Neuronal stem cell (in vitro differentiated cells): ENCODE data around the gene QPRT.
A peak's percentile ranks its signal among the peaks of the same experiment; 100 is the strongest.

Source experiments
- DNase-seq: peaks from one replicate; pipeline ENCODE4 v3.0.0-alpha.2; 2013; ENCODE audit warnings: low spot score
- H2AFZ ChIP-seq: one replicate; pipeline ENCODE4 v1.6.1; 2013; ENCODE audit warnings: mild to moderate bottlenecking, low read length, inconsistent platforms
- H2AK5ac ChIP-seq: 2 replicates; pipeline ENCODE4 v1.6.1; 2013; ENCODE audit warnings: low read depth, mild to moderate bottlenecking, inconsistent platforms, low read length, moderate library complexity, mixed read lengths
- H2BK120ac ChIP-seq: 2 replicates; pipeline ENCODE4 v1.6.1; 2013; ENCODE audit warnings: low read depth, mild to moderate bottlenecking, inconsistent platforms, low read length, moderate library complexity, mixed read lengths
- H2BK12ac ChIP-seq: one replicate; pipeline ENCODE4 v1.6.1; 2013; ENCODE audit warnings: low read length, inconsistent platforms
- H2BK15ac ChIP-seq: 2 replicates; pipeline ENCODE4 v1.6.1; 2013; ENCODE audit warnings: mild to moderate bottlenecking, low read length, inconsistent platforms, mixed read lengths
- H2BK5ac ChIP-seq: one replicate; pipeline ENCODE4 v1.6.1; 2013; ENCODE audit warnings: inconsistent platforms, mild to moderate bottlenecking, low read length, moderate library complexity
- H3K14ac ChIP-seq: one replicate; pipeline ENCODE4 v1.6.1; 2013; ENCODE audit warnings: low read length, inconsistent platforms
- H3K18ac ChIP-seq: 2 replicates; pipeline ENCODE4 v1.6.1; 2013; ENCODE audit warnings: low read length, inconsistent platforms
- H3K23ac ChIP-seq: 2 replicates; pipeline ENCODE4 v1.6.1; 2013; ENCODE audit warnings: low read depth, mild to moderate bottlenecking, mixed read lengths, low read length, inconsistent platforms; ENCODE audit not compliant: poor library complexity
- H3K27ac ChIP-seq: replicated peaks from 3 replicates; pipeline ENCODE4 v1.5.1; 2013; ENCODE audit warnings: low read length, inconsistent platforms
- H3K27me3 ChIP-seq, 3 experiments: 2 replicates each; pipeline ENCODE4 v1.6.1; 2013; ENCODE audit warnings: low read length in 3 of 3, mild to moderate bottlenecking in 2 of 3, inconsistent platforms in 1 of 3, low read depth in 1 of 3, mixed read lengths in 1 of 3, moderate library complexity in 1 of 3; ENCODE audit not compliant: control insufficient read depth in 3 of 3, insufficient read depth in 3 of 3
- H3K36me3 ChIP-seq, 2 donors: replicated peaks in 1 of 2; 2 replicates each; pipeline ENCODE4 v1.6.1; 2013; ENCODE audit warnings: low read length in 2 of 2; ENCODE audit not compliant: control insufficient read depth in 2 of 2, insufficient read depth in 2 of 2
- H3K4ac ChIP-seq: 2 replicates; pipeline ENCODE4 v1.6.1; 2013; ENCODE audit warnings: inconsistent platforms, mild to moderate bottlenecking, low read length, moderate library complexity
- H3K4me1 ChIP-seq, 2 donors: 1 replicate in 1 of 2; 2 replicates in 1 of 2; pipeline ENCODE4 v1.6.1; 2013; ENCODE audit warnings: low read length in 2 of 2, low read depth in 1 of 2; ENCODE audit not compliant: control insufficient read depth in 2 of 2, insufficient read depth in 1 of 2
- H3K4me2 ChIP-seq: one replicate; pipeline ENCODE4 v1.6.1; 2013; ENCODE audit warnings: mild to moderate bottlenecking, low read length, inconsistent platforms; ENCODE audit not compliant: insufficient read depth, poor library complexity, severe bottlenecking
- H3K4me3 ChIP-seq, 2 donors: 2 replicates each; pipeline ENCODE4 v1.5.1; 2013; ENCODE audit warnings: low read length in 2 of 2, mild to moderate bottlenecking in 2 of 2, inconsistent platforms in 1 of 2, moderate library complexity in 1 of 2
- H3K79me1 ChIP-seq: one replicate; pipeline ENCODE4 v1.6.1; 2013; ENCODE audit warnings: low read depth, mild to moderate bottlenecking, inconsistent platforms, low read length, moderate library complexity
- H3K9ac ChIP-seq: one replicate; pipeline ENCODE4 v1.6.1; 2013; ENCODE audit warnings: mild to moderate bottlenecking, low read depth, low read length, inconsistent platforms; ENCODE audit not compliant: poor library complexity
- H3K9me3 ChIP-seq, 2 donors: replicated peaks in 1 of 2; 2 replicates each; pipeline versions ENCODE3 to v1.6.1; 2013; ENCODE audit warnings: low read length in 2 of 2, mild to moderate bottlenecking in 2 of 2, inconsistent platforms in 1 of 2, low read depth in 1 of 2, mixed read lengths in 1 of 2, moderate library complexity in 1 of 2; ENCODE audit not compliant: control insufficient read depth in 2 of 2, insufficient read depth in 1 of 2
- H4K8ac ChIP-seq: one replicate; pipeline ENCODE4 v1.6.1; 2013; ENCODE audit warnings: low read depth, mild to moderate bottlenecking, inconsistent platforms, low read length, moderate library complexity
- H4K91ac ChIP-seq: one replicate; pipeline ENCODE4 v1.6.1; 2013; ENCODE audit warnings: low read length, low read depth, mild to moderate bottlenecking, inconsistent platforms; ENCODE audit not compliant: poor library complexity
- whole genome bisulfite sequencing, 2 donors: extraction: QIAGEN DNeasy Blood & Tissue Kit; methylation state at CpG; one replicate each; pipeline ENCODE4 v1.1.7; 2013; ENCODE audit warnings: missing lambda C conversion rate in 2 of 2, mixed read lengths in 1 of 2; ENCODE audit not compliant: insufficient read length in 2 of 2, insufficient replicate concordance in 1 of 2; ENCODE audit errors: extremely low coverage in 2 of 2; 5-methylcytosine and 5-hydroxymethylcytosine counted together

The QPRT gene

GRCh38 chr16:29644338-29644857 is 34.6 kb upstream of the QPRT start:
- no peak overlapping the region for H4K8ac ChIP-seq
- no peak overlapping the region for H3K23ac ChIP-seq
- H2AK5ac ChIP-seq: no peak overlapping the region
- H3K9me3 ChIP-seq: no peaks in the 10 kb centered on the region
- H3K36me3 ChIP-seq: no peaks in the 10 kb centered on the region
- no peak overlapping the region for H2BK12ac ChIP-seq
- no peak overlapping the region for H2BK15ac ChIP-seq
- H3K4me1 ChIP-seq: peaks cover 0 to 2% of the 10 kb centered on the region in 2 donors
- DNase-seq: no peak
- H3K18ac ChIP-seq: no peak overlapping the region
- H3K14ac ChIP-seq: no peak overlapping the region
- H2BK120ac ChIP-seq: no peak overlapping the region
- H2BK5ac ChIP-seq: no peak overlapping the region
- H2AFZ ChIP-seq: peak overlapping the region; percentile 62
- H3K27me3 ChIP-seq: no peaks in the 10 kb centered on the region
- H3K27ac ChIP-seq: no peak overlapping the region
- H3K4ac ChIP-seq: no peak overlapping the region
- no peak overlapping the region for H3K4me3 ChIP-seq
- WGBS, 2 donors: no CpG with 5 or more reads among the region's 9 CpGs
- no peak overlapping the region for H3K4me2 ChIP-seq
- H3K79me1 ChIP-seq: no peaks in the 10 kb centered on the region
- H3K9ac ChIP-seq: no peak overlapping the region
- no peak overlapping the region for H4K91ac ChIP-seq

GRCh38 chr16:29644973-29645693 is 33.8 kb upstream of the QPRT start:
- no peak overlapping the region for H4K8ac ChIP-seq
- WGBS, 2 donors: no CpG with 5 or more reads among the region's 4 CpGs

GRCh38 chr16:29645694-29646187 is 33.2 kb upstream of the QPRT start:
- no peak overlapping the region for H3K4me3 ChIP-seq
- no peak for DNase-seq
- H2AFZ ChIP-seq: peak overlapping the region; percentile 62
- no peak overlapping the region for H3K27ac ChIP-seq
- no peaks in the 10 kb centered on the region for H3K27me3 ChIP-seq
- WGBS, 2 donors: no CpG with 5 or more reads among the region's 4 CpGs
- no peak overlapping the region for H2BK120ac ChIP-seq
- H4K91ac ChIP-seq: no peak overlapping the region
- H2BK15ac ChIP-seq: no peak overlapping the region
- H3K79me1 ChIP-seq: no peaks in the 10 kb centered on the region
- no peak overlapping the region for H3K4ac ChIP-seq
- H2AK5ac ChIP-seq: no peak overlapping the region
- H3K9ac ChIP-seq: no peak overlapping the region
- no peak overlapping the region for H3K23ac ChIP-seq
- H3K14ac ChIP-seq: no peak overlapping the region
- no peak overlapping the region for H2BK5ac ChIP-seq
- no peaks in the 10 kb centered on the region for H3K9me3 ChIP-seq
- H4K8ac ChIP-seq: no peak overlapping the region
- H2BK12ac ChIP-seq: no peak overlapping the region
- H3K18ac ChIP-seq: no peak overlapping the region
- no peak overlapping the region for H3K4me2 ChIP-seq
- H3K36me3 ChIP-seq: no peaks in the 10 kb centered on the region
- H3K4me1 ChIP-seq: peaks cover 0 to 2% of the 10 kb centered on the region in 2 donors

More at GRCh38 chr16:29644973-29645693, 33.8 kb upstream of the QPRT start:
- H3K4ac ChIP-seq: no peak overlapping the region
- no peaks in the 10 kb centered on the region for H3K9me3 ChIP-seq
- H2AFZ ChIP-seq: peak overlapping the region; percentile 62
- no peaks in the 10 kb centered on the region for H3K27me3 ChIP-seq
- no peak overlapping the region for H2AK5ac ChIP-seq
- H2BK15ac ChIP-seq: no peak overlapping the region
- no peak for DNase-seq
- H3K23ac ChIP-seq: no peak overlapping the region
- no peaks in the 10 kb centered on the region for H3K36me3 ChIP-seq
- H2BK5ac ChIP-seq: no peak overlapping the region
- no peak overlapping the region for H3K18ac ChIP-seq
- no peak overlapping the region for H3K27ac ChIP-seq
- no peak overlapping the region for H3K4me2 ChIP-seq
- no peak overlapping the region for H2BK120ac ChIP-seq
- H3K14ac ChIP-seq: no peak overlapping the region
- H3K4me1 ChIP-seq: peaks cover 0 to 2% of the 10 kb centered on the region in 2 donors
- H3K9ac ChIP-seq: no peak overlapping the region
- no peak overlapping the region for H3K4me3 ChIP-seq
- H3K79me1 ChIP-seq: no peaks in the 10 kb centered on the region
- H4K91ac ChIP-seq: no peak overlapping the region
- no peak overlapping the region for H2BK12ac ChIP-seq

- H2BK120ac ChIP-seq: no peak overlapping the region
- H3K14ac ChIP-seq: no peak overlapping the region
- no peaks in the 10 kb centered on the region for H3K27me3 ChIP-seq
- no peak overlapping the region for H3K18ac ChIP-seq
- WGBS, 2 donors: no CpG with 5 or more reads among the region's 3 CpGs
- H2AK5ac ChIP-seq: no peak overlapping the region
- H3K4me3 ChIP-seq: no peak overlapping the region
- H3K9me3 ChIP-seq: no peaks in the 10 kb centered on the region
- H4K8ac ChIP-seq: no peak overlapping the region
- peaks cover 0 to 2% of the 10 kb centered on the region in 2 donors for H3K4me1 ChIP-seq
- H2BK15ac ChIP-seq: no peak overlapping the region
- H3K27ac ChIP-seq: no peak overlapping the region
- no peak for DNase-seq
- H3K36me3 ChIP-seq: no peaks in the 10 kb centered on the region
- H3K23ac ChIP-seq: no peak overlapping the region
- H2AFZ ChIP-seq: no peak overlapping the region
- no peaks in the 10 kb centered on the region for H3K79me1 ChIP-seq
- no peak overlapping the region for H3K4me2 ChIP-seq
- H3K4ac ChIP-seq: no peak overlapping the region
- no peak overlapping the region for H4K91ac ChIP-seq
- H3K9ac ChIP-seq: no peak overlapping the region
- no peak overlapping the region for H2BK5ac ChIP-seq
- H2BK12ac ChIP-seq: no peak overlapping the region
These were observed 32.0 kb upstream of the QPRT start for GRCh38 chr16:29646947-29647346.
